ENCODE measurements around the gene ASCC1. TPM values are rescaled to one million over a fixed set of nuclear protein-coding genes. Genes with fewer than 3 reads are reported as not detected.

The ASCC1 gene
- total and polyA plus RNA-seq, 2 of the 13 experiments (the other 11 are each of a cell fraction or from before 2014, with no cell fraction given): 21.6 to 30.1 TPM

DNA sequence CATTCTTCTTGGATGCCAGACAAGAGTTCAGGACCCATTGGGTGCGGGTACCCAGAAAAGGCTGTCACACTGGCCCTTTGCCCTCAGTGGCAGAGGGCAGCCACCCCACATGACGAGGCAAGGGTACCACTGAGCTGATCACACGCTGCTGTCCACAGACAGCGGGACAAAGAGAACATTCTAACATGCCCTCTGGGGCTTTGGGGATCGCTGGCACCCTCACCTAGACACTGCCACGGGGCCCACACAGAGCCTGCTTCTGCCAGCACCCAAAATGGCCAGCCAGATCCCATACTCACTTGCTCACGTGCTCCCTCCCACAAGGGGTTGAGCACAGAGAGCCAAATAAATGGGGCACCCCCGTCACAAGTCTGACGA, 111.0 kb downstream of the ASCC1 start (continued):
- TF ChIP-seq ZFP36L1 (CRISPR knock-in tag; IDR thresholded peaks at IDR 0.05): no peak
- TF ChIP-seq ZMYM4 (CRISPR knock-in tag; IDR thresholded peaks at IDR 0.05): no peak
- TF ChIP-seq ZNF670 (CRISPR knock-in tag; IDR thresholded peaks at IDR 0.05; ENCODE audit: borderline replicate concordance): no peak
- TF ChIP-seq, protein P1, sequence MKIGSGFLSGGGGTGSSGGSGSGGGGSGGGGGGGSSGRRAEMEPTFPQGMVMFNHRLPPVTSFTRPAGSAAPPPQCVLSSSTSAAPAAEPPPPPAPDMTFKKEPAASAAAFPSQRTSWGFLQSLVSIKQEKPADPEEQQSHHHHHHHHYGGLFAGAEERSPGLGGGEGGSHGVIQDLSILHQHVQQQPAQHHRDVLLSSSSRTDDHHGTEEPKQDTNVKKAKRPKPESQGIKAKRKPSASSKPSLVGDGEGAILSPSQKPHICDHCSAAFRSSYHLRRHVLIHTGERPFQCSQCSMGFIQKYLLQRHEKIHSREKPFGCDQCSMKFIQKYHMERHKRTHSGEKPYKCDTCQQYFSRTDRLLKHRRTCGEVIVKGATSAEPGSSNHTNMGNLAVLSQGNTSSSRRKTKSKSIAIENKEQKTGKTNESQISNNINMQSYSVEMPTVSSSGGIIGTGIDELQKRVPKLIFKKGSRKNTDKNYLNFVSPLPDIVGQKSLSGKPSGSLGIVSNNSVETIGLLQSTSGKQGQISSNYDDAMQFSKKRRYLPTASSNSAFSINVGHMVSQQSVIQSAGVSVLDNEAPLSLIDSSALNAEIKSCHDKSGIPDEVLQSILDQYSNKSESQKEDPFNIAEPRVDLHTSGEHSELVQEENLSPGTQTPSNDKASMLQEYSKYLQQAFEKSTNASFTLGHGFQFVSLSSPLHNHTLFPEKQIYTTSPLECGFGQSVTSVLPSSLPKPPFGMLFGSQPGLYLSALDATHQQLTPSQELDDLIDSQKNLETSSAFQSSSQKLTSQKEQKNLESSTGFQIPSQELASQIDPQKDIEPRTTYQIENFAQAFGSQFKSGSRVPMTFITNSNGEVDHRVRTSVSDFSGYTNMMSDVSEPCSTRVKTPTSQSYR (CRISPR knock-in tag; IDR thresholded peaks at IDR 0.05; ENCODE audit: borderline replicate concordance): no peak
- TF ChIP-seq, protein P2, sequence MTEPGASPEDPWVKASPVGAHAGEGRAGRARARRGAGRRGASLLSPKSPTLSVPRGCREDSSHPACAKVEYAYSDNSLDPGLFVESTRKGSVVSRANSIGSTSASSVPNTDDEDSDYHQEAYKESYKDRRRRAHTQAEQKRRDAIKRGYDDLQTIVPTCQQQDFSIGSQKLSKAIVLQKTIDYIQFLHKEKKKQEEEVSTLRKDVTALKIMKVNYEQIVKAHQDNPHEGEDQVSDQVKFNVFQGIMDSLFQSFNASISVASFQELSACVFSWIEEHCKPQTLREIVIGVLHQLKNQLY (CRISPR knock-in tag; IDR thresholded peaks at IDR 0.05): no peak
- TF ChIP-seq NFKB2 (CRISPR knock-in tag; IDR thresholded peaks at IDR 0.05; ENCODE audit: borderline replicate concordance): no peak
- TF ChIP-seq ZNF83 (CRISPR knock-in tag; IDR thresholded peaks at IDR 0.05; ENCODE audit: borderline replicate concordance): no peak
- TF ChIP-seq, protein P3, sequence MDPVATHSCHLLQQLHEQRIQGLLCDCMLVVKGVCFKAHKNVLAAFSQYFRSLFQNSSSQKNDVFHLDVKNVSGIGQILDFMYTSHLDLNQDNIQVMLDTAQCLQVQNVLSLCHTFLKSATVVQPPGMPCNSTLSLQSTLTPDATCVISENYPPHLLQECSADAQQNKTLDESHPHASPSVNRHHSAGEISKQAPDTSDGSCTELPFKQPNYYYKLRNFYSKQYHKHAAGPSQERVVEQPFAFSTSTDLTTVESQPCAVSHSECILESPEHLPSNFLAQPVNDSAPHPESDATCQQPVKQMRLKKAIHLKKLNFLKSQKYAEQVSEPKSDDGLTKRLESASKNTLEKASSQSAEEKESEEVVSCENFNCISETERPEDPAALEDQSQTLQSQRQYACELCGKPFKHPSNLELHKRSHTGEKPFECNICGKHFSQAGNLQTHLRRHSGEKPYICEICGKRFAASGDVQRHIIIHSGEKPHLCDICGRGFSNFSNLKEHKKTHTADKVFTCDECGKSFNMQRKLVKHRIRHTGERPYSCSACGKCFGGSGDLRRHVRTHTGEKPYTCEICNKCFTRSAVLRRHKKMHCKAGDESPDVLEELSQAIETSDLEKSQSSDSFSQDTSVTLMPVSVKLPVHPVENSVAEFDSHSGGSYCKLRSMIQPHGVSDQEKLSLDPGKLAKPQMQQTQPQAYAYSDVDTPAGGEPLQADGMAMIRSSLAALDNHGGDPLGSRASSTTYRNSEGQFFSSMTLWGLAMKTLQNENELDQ (CRISPR knock-in tag; IDR thresholded peaks at IDR 0.05; ENCODE audit: borderline replicate concordance): no peak

Measured in HepG2 (cell line).